Measurements from ENCODE around the gene SPATA20.

The SPATA20 gene

GRCh38 chr17:50604513-50604912 lies 57.5 kb downstream of the SPATA20 start:
- no peak for DNase-seq

GRCh38 chr17:50605429-50605828 lies 58.5 kb downstream of the SPATA20 start:
- DNase-seq = no peak

Measured in CD4-positive, alpha-beta T cell treated with Interleukin-17A for 4 hours (primary cell).